Neural cell (in vitro differentiated cells): ENCODE results near the gene NCR3LG1. TPM values are rescaled to one million over a fixed set of nuclear protein-coding genes. Genes with fewer than 3 reads are reported as not detected.

Experiments used
- H2AFZ ChIP-seq: fragments of 200-600, 300-800 bp; sonication (generic), shearing (Covaris generic); 2 replicates; pipeline ENCODE4 v1.6.0; 2014; ENCODE audit warnings: low read depth, mild to moderate bottlenecking, antibody characterized with exemption, low read length, moderate library complexity
- H3F3A ChIP-seq: fragments of 200-600 bp; shearing (Covaris generic); 2 replicates; pipeline ENCODE4 v1.6.1; 2016; ENCODE audit warnings: mild to moderate bottlenecking, moderate library complexity, mixed read lengths, antibody characterized with exemption, low read length; ENCODE audit not compliant: insufficient read depth, poor library complexity, severe bottlenecking
- H3K27ac ChIP-seq: fragments of 200-600, 300-800 bp; sonication (generic), shearing (Covaris generic); 2 replicates; pipeline ENCODE4 v1.5.1; 2014; ENCODE audit warnings: mild to moderate bottlenecking, low read length, moderate library complexity
- H3K27me3 ChIP-seq: fragments of 300-800, 200-600 bp; sonication (generic), shearing (Covaris generic); 2 replicates; pipeline ENCODE4 v1.6.0; 2014; ENCODE audit warnings: mild to moderate bottlenecking, low read depth, low read length, moderate library complexity; ENCODE audit not compliant: insufficient read depth
- H3K36me3 ChIP-seq: fragments of 300-800, 200-600 bp; sonication (generic), shearing (Covaris generic); 2 replicates; pipeline ENCODE4 v1.5.1; 2014; ENCODE audit warnings: mild to moderate bottlenecking, antibody characterized with exemption, low read length, moderate library complexity; ENCODE audit not compliant: insufficient read depth
- H3K4me2 ChIP-seq: fragments of 300-800, 200-600 bp; sonication (generic), shearing (Covaris generic); 2 replicates; pipeline ENCODE4 v1.6.0; 2014; ENCODE audit warnings: mild to moderate bottlenecking, low read length
- H3K4me3 ChIP-seq: fragments of 300-800, 200-600 bp; sonication (generic), shearing (Covaris generic); 2 replicates; pipeline ENCODE4 v1.5.1; 2014; ENCODE audit warnings: mild to moderate bottlenecking, low read length, moderate library complexity
- H3K79me2 ChIP-seq: fragments of 200-600 bp; shearing (Covaris generic); replicated peaks from 2 replicates; pipeline ENCODE4 v1.6.0; 2014; ENCODE audit warnings: mild to moderate bottlenecking, low read length, moderate library complexity; ENCODE audit not compliant: insufficient read depth
- H3K9ac ChIP-seq: fragments of 300-800, 200-600 bp; sonication (generic), shearing (Covaris generic); 2 replicates; pipeline ENCODE4 v1.6.1; 2016; ENCODE audit warnings: mild to moderate bottlenecking, low read length, mixed read lengths
- H3K9me2 ChIP-seq: fragments of 200-600 bp; shearing (Covaris generic); 2 replicates; pipeline ENCODE4 v1.6.1; 2016; ENCODE audit warnings: mild to moderate bottlenecking, low read length, mixed read lengths; ENCODE audit not compliant: insufficient read depth
- H3K9me3 ChIP-seq: fragments of 200-600, 300-800 bp; sonication (generic), shearing (Covaris generic); 2 replicates; pipeline ENCODE4 v1.6.1; 2016; ENCODE audit warnings: mild to moderate bottlenecking, mixed run types, low read length, moderate library complexity, mixed read lengths
- H4K20me1 ChIP-seq: fragments of 200-600 bp; shearing (Covaris generic); 2 replicates; pipeline ENCODE4 v1.6.1; 2016; ENCODE audit warnings: mild to moderate bottlenecking, mixed run types; ENCODE audit not compliant: insufficient read depth
- EP300 ChIP-seq: fragments of 450-650 bp; conservative IDR thresholded peaks from 2 replicates; pipeline ENCODE4 v1.6.1; 2014; ENCODE audit warnings: antibody characterized with exemption, mild to moderate bottlenecking, moderate library complexity; ENCODE audit not compliant: poor library complexity, severe bottlenecking
- EZH2 ChIP-seq: fragments of 200-600, 300-800 bp; shearing (Covaris generic), sonication (generic); IDR thresholded peaks from 2 replicates; pipeline ENCODE4 v1.6.1; 2014; ENCODE audit warnings: antibody characterized with exemption, low read length, borderline replicate concordance, mild to moderate bottlenecking; ENCODE audit not compliant: insufficient read depth, poor library complexity, severe bottlenecking
- MXI1 ChIP-seq: fragments of 450-650 bp; conservative IDR thresholded peaks from 2 replicates; pipeline ENCODE4 v1.6.1; 2014; ENCODE audit warnings: antibody characterized with exemption, mild to moderate bottlenecking; ENCODE audit not compliant: poor library complexity, severe bottlenecking
- POLR2AphosphoS5 ChIP-seq: IDR thresholded peaks from 2 replicates; pipeline ENCODE4 v1.6.1; 2012
- RAD21 ChIP-seq: fragments of 450-650 bp; conservative IDR thresholded peaks from 2 replicates; pipeline ENCODE4 v1.6.1; 2014; ENCODE audit warnings: antibody characterized with exemption, mild to moderate bottlenecking, moderate library complexity
- REST ChIP-seq: IDR thresholded peaks from 2 replicates; pipeline ENCODE4 v1.6.1; 2012; ENCODE audit warnings: borderline replicate concordance
- SMC3 ChIP-seq: fragments of 450-650 bp; conservative IDR thresholded peaks from 2 replicates; pipeline ENCODE4 v1.6.1; 2014; ENCODE audit warnings: antibody characterized with exemption, mild to moderate bottlenecking, moderate library complexity; ENCODE audit not compliant: poor library complexity
- TAF1 ChIP-seq: IDR thresholded peaks from 2 replicates; pipeline ENCODE4 v1.6.1; 2012; ENCODE audit warnings: low read depth
- polyA plus RNA-seq: library from polyadenylated mRNA; depleted of rRNA; stranded (reverse); fragments of >200 nt; gene quantifications from 2 replicates; pipeline ENCODE4 v1.2.3, GENCODE V29; 2014
- TF ChIP-seq, protein P1 (sequence below): fragments of 450-650 bp; IDR thresholded peaks from 2 replicates; pipeline ENCODE4 v1.5.1; 2014; ENCODE audit warnings: antibody characterized with exemption, mild to moderate bottlenecking, moderate library complexity; ENCODE audit not compliant: poor library complexity, severe bottlenecking

Gene NCR3LG1
- polyA plus RNA-seq, 1 donor from 2014 or later = 3.1 TPM

- TF ChIP-seq EP300 (no peak), SMC3 (no peak), RAD21 (no peak), EZH2 (no peak), POLR2AphosphoS5 (no peak), MXI1 (no peak), TAF1 (no peak), REST (no peak)
- TF ChIP-seq, protein P1, sequence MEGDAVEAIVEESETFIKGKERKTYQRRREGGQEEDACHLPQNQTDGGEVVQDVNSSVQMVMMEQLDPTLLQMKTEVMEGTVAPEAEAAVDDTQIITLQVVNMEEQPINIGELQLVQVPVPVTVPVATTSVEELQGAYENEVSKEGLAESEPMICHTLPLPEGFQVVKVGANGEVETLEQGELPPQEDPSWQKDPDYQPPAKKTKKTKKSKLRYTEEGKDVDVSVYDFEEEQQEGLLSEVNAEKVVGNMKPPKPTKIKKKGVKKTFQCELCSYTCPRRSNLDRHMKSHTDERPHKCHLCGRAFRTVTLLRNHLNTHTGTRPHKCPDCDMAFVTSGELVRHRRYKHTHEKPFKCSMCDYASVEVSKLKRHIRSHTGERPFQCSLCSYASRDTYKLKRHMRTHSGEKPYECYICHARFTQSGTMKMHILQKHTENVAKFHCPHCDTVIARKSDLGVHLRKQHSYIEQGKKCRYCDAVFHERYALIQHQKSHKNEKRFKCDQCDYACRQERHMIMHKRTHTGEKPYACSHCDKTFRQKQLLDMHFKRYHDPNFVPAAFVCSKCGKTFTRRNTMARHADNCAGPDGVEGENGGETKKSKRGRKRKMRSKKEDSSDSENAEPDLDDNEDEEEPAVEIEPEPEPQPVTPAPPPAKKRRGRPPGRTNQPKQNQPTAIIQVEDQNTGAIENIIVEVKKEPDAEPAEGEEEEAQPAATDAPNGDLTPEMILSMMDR = no peak
- Histone ChIP-seq H3K9ac (no peak overlapping the region), H3K36me3 (no peaks in the 10 kb centered on the region), H3K4me3 (no peak overlapping the region), H3K9me3 (no peaks in the 10 kb centered on the region), H3F3A (no peaks in the 10 kb centered on the region), H3K27me3 (no peaks in the 10 kb centered on the region), H3K4me2 (no peak overlapping the region), H3K79me2 (no peaks in the 10 kb centered on the region), H2AFZ (no peak overlapping the region), H4K20me1 (no peaks in the 10 kb centered on the region), H3K27ac (no peak overlapping the region), H3K9me2 (no peaks in the 10 kb centered on the region)
Observed at GRCh38 chr11:17333799-17334586, 17.6 kb upstream of the NCR3LG1 start.

DNA sequence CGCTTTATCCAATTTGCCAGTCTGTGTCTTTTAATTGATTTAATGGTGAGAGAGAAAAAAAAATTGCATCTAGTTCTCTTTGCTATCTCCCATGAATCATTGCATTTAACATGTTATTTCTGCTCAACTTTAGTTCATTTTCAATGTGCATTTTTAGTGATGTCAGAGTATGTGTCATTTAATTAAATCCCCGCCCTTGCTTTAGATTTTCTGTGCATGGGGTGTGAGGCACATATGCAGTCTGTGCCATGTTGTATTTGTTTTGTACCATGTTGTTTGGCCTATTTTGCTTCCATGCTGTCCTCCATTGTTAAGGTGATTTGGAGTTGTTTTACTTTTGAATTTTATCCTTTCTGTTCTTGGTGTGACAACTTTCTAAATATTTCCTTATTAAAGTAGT is 8.3 kb upstream of the NCR3LG1 start:
- Histone ChIP-seq H4K20me1 (no peaks in the 10 kb centered on the region), H3K79me2 (no peaks in the 10 kb centered on the region), H3K36me3 (no peaks in the 10 kb centered on the region), H3K4me2 (no peak overlapping the region), H3K27ac (no peak overlapping the region), H3K4me3 (no peak overlapping the region), H3F3A (no peaks in the 10 kb centered on the region), H3K9me2 (no peaks in the 10 kb centered on the region), H2AFZ (no peak overlapping the region), H3K9ac (no peak overlapping the region), H3K27me3 (no peaks in the 10 kb centered on the region), H3K9me3 (no peaks in the 10 kb centered on the region)
- TF ChIP-seq MXI1 = no peak
